ENCODE measurements around the gene RAD51B. TPM values are rescaled to one million over a fixed set of nuclear protein-coding genes. Genes with fewer than 3 reads are reported as not detected.

Gene RAD51B
- total and polyA plus RNA-seq, 9 of the 15 experiments (the other 6 are each of a cell fraction or from before 2014, with no cell fraction given), result 8.5 to 17.3 (median 11.3) TPM

DNA sequence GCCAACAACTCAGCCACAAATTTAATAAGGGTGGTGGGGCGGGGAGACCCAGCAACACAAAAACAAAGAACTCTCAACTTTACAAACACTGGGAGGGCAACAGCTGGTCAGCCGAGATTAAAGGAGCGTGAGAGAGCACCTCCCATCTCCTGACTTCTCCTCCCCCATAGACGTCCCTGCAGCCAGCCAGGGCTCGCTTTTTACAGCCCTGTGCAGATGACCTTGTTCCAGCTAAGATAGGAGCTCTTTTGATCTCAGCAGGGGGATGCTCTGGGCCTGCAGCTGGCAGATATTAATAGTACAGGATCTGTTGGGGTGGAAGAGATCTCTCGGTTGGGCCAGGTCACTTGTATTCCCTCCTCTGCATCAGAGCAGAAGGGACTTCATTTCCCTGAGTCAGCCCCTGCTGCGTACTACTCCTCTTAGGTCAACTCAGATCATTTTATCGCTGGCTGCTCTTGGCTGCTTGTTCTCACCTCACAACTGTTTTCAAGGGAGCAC lies 475.8 kb downstream of the RAD51B start (continued):
- TF ChIP-seq, protein P1, sequence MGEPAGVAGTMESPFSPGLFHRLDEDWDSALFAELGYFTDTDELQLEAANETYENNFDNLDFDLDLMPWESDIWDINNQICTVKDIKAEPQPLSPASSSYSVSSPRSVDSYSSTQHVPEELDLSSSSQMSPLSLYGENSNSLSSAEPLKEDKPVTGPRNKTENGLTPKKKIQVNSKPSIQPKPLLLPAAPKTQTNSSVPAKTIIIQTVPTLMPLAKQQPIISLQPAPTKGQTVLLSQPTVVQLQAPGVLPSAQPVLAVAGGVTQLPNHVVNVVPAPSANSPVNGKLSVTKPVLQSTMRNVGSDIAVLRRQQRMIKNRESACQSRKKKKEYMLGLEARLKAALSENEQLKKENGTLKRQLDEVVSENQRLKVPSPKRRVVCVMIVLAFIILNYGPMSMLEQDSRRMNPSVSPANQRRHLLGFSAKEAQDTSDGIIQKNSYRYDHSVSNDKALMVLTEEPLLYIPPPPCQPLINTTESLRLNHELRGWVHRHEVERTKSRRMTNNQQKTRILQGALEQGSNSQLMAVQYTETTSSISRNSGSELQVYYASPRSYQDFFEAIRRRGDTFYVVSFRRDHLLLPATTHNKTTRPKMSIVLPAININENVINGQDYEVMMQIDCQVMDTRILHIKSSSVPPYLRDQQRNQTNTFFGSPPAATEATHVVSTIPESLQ (CRISPR knock-in tag; IDR thresholded peaks at IDR 0.05), result no peak
- TF ChIP-seq, protein P2, sequence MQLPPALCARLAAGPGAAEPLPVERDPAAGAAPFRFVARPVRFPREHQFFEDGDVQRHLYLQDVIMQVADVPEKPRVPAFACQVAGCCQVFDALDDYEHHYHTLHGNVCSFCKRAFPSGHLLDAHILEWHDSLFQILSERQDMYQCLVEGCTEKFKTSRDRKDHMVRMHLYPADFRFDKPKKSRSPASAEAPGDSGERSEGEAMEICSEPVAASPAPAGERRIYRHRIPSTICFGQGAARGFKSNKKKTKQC (CRISPR knock-in tag; IDR thresholded peaks at IDR 0.05), result no peak
- TF ChIP-seq TRIM28 (IDR thresholded peaks at IDR 0.05) (no peak; the same call in 1 of the 2 replicates), ZNF445 (CRISPR knock-in tag; IDR thresholded peaks at IDR 0.05; ENCODE audit: low read depth) (no peak), RFX1 (IDR thresholded peaks at IDR 0.05) (peak; percentile 31), FOXA1 (IDR thresholded peaks at IDR 0.05; ENCODE audit: borderline replicate concordance) (no peak), ZNF589 (CRISPR knock-in tag; IDR thresholded peaks at IDR 0.05; ENCODE audit: low read depth) (peak; percentile 91; the same call in 1 of the 2 replicates), DNMT1 (IDR thresholded peaks at IDR 0.05) (no peak), GATAD2B (IDR thresholded peaks at IDR 0.05; ENCODE audit: borderline replicate concordance) (no peak; the same call in 1 of the 2 replicates), HEY1 (CRISPR knock-in tag; IDR thresholded peaks at IDR 0.05; ENCODE audit: borderline replicate concordance) (no peak), HOXB6 (CRISPR knock-in tag; IDR thresholded peaks at IDR 0.05; ENCODE audit: borderline replicate concordance) (no peak), ZNF174 (CRISPR knock-in tag; IDR thresholded peaks at IDR 0.05) (no peak), ADNP (tag; IDR thresholded peaks at IDR 0.05) (no peak), ZNF77 (CRISPR knock-in tag; IDR thresholded peaks at IDR 0.05) (no peak), DMBX1 (CRISPR knock-in tag; IDR thresholded peaks at IDR 0.05; ENCODE audit: borderline replicate concordance) (peak; percentile 87), U2AF1 (optimal IDR thresholded peaks at IDR 0.05; ENCODE audit: low read depth, low read length) (no peak), ZNF707 (CRISPR knock-in tag; conservative IDR thresholded peaks at IDR 0.05) (no peak), ZNF253 (CRISPR knock-in tag; conservative IDR thresholded peaks at IDR 0.05) (no peak), ZNF644 (tag; IDR thresholded peaks at IDR 0.05; ENCODE audit: low read depth) (peak; percentile 67; the same call in 1 of the 2 replicates), ZNF780A (CRISPR knock-in tag; IDR thresholded peaks at IDR 0.05) (no peak), ZNF354B (CRISPR knock-in tag; IDR thresholded peaks at IDR 0.05) (no peak), BMI1 (IDR thresholded peaks at IDR 0.05; ENCODE audit: low read length) (no peak), ZNF140 (CRISPR knock-in tag; IDR thresholded peaks at IDR 0.05) (no peak), SMAD4 (CRISPR knock-in tag; conservative IDR thresholded peaks at IDR 0.05) (peak; percentile 96)
- TF ChIP-seq, protein P3, sequence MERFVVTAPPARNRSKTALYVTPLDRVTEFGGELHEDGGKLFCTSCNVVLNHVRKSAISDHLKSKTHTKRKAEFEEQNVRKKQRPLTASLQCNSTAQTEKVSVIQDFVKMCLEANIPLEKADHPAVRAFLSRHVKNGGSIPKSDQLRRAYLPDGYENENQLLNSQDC (CRISPR knock-in tag; IDR thresholded peaks at IDR 0.05), result no peak
- TF ChIP-seq, protein P4, sequence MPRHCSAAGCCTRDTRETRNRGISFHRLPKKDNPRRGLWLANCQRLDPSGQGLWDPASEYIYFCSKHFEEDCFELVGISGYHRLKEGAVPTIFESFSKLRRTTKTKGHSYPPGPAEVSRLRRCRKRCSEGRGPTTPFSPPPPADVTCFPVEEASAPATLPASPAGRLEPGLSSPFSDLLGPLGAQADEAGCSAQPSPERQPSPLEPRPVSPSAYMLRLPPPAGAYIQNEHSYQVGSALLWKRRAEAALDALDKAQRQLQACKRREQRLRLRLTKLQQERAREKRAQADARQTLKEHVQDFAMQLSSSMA (CRISPR knock-in tag; IDR thresholded peaks at IDR 0.05), result no peak
- TF ChIP-seq, protein P5, sequence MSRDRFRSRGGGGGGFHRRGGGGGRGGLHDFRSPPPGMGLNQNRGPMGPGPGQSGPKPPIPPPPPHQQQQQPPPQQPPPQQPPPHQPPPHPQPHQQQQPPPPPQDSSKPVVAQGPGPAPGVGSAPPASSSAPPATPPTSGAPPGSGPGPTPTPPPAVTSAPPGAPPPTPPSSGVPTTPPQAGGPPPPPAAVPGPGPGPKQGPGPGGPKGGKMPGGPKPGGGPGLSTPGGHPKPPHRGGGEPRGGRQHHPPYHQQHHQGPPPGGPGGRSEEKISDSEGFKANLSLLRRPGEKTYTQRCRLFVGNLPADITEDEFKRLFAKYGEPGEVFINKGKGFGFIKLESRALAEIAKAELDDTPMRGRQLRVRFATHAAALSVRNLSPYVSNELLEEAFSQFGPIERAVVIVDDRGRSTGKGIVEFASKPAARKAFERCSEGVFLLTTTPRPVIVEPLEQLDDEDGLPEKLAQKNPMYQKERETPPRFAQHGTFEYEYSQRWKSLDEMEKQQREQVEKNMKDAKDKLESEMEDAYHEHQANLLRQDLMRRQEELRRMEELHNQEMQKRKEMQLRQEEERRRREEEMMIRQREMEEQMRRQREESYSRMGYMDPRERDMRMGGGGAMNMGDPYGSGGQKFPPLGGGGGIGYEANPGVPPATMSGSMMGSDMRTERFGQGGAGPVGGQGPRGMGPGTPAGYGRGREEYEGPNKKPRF (IDR thresholded peaks at IDR 0.05; ENCODE audit: low read depth, low read length), result no peak

Data from K562 (cell line).